AG09319 (cell line): ENCODE results near the gene HDAC9.
"Not testable (repeated sequence)": the region's sequence is repeated elsewhere in the genome, so short reads cannot be mapped to it uniquely, and the experiment has no call there.

Source experiments
- DNase-seq: peaks from one replicate; pipeline ENCODE4 v3.0.0-alpha.2; 2010; ENCODE audit warnings: low read depth; ENCODE audit errors: extremely low read depth
- CTCF ChIP-seq: IDR thresholded peaks from 2 replicates; pipeline ENCODE4 v1.5.1; 2011; ENCODE audit warnings: low read depth, mild to moderate bottlenecking, inconsistent platforms, low read length, moderate library complexity

HDAC9 gene

GRCh38 chr7:18724318-18724717 is 228.8 kb downstream of the HDAC9 start:
- no peak for TF ChIP-seq CTCF
- no peak for DNase-seq

- TF ChIP-seq CTCF: no peak
- DNase-seq: no peak
Measured at GRCh38 chr7:18727115-18727870, 231.7 kb downstream of the HDAC9 start.

GRCh38 chr7:18736012-18736411 is 240.5 kb downstream of the HDAC9 start:
- not testable (repeated sequence) for DNase-seq

- TF ChIP-seq CTCF: no peak
- no peak for DNase-seq
Measured at GRCh38 chr7:18740579-18740988, 245.0 kb downstream of the HDAC9 start.

- DNase-seq: peak; percentile 61
- no peak for TF ChIP-seq CTCF
Measured at GRCh38 chr7:18753972-18754610, 258.5 kb downstream of the HDAC9 start.

- no peak for DNase-seq
- TF ChIP-seq CTCF: peak; percentile 11
Measured at GRCh38 chr7:18754766-18755165, 259.2 kb downstream of the HDAC9 start.

- DNase-seq: no peak
- TF ChIP-seq CTCF: no peak
Measured at GRCh38 chr7:18755793-18756192, 260.2 kb downstream of the HDAC9 start.
